ENCODE results near the gene KCNN1.
"Not testable (repeated sequence)": the region's sequence is repeated elsewhere in the genome, so short reads cannot be mapped to it uniquely, and the experiment has no call there.

KCNN1 gene

DNA sequence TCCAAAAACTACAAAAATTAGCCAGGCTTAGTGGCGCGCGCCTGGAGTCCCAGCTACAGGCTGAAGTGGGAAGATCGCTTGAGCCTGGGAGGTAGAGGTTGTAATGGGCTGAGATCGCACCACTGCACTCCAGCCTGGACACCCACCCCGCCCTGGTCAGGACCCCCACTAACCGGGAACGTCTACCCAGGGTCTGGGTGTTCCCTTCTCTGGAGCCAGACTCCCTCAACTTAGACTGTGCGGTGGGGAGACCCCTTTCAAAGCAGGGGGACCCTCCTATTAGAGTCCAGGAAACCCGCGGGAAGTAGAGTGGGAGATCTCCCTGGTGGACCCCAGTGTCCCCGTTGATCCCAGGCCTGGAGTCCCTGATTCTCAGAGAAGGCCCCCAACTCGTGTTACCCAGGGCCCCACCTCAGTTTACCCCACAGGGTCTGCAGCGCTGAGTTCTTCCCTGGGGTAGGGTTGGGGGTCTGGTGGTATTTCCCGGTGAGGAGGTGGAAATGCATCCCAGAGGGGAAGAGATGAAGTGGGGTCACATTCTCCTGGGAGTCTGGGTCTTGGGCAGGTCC is 35.0 kb downstream of the KCNN1 start:
- DNase-seq: no peak

DNA sequence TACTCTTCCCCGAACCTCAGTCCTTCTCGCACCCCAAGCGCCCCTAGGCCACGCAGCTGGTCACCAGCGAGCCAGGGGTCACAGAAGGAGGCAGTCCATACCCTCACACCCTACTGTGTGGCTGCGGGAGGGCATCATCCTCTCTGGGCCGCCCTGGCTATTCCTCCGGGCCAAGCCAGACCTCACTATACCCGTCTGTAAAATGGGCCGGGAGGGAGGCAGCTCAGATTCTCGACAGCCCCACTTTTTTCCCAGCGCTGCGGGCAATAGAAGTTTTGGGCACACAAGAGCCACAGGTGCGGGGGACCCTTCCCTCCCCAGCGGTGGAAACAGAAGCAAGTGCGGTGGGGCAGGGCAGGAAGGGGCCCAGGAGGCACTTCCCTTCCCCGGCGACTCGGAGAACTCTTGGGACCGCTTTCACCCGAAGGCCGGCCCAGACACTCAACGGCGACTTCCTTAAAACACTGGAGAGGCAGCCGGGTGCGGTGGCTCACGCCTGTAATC is 35.5 kb downstream of the KCNN1 start:
- DNase-seq: no peak

DNA sequence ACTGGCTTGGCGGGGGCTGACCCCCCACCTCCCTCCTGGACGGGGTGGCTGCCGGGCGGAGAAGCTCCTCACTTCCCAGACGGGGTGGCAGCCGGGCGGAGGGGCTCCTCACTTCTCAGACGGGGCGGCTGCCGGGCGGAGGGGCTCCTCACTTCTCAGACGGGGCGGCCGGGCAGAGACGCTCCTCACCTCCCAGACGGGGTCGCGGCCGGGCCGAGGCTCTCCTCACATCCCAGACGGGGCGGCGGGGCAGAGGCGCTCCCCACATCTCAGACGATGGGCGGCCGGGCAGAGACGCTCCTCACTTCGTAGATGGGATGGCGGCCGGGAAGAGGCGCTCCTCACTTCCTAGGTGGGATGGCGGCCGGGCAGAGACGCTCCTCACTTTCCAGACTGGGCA is 38.8 kb downstream of the KCNN1 start:
- DNase-seq: not testable (repeated sequence)

DNA sequence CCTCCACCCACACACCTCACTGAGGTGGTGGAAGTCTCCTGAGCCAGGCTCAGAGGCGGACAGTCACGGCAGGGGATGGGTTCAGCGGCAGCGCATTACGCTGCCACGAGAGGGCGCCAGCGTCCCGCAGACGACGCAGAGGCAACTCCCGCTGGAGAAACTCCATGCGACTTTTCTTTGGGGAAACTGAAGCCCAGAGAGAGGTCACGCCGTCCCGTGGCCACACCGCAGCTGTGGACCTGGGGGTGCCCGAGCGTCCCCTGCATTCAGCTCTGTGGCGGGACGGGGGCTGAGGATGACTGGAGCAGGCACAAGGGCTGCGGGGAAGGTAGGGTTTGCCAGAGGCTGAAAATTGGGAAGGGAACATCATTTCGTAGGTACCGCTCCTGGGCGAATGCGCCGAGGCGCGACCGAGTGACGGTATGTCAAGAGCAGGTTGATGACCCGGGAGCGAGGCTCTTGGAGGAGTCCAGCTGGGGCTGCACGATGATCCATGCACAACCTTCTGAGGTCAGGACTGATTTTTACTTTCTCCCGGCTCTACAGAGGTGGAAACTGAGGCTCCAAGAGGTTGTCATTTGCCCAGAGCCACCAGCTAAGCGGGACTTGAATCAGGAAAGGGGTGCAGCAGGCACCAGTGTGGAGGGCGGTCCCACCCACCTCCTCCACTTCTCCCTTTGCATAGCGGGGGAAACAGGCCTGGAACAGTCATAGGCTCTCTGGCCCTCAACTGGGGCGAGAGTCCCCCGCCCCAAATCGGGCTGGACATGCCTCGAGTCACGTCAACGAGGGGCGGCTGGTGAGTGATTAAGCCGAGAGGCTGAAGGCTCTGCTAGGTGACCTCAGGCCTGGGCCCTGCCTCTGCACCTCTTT is 40.4 kb downstream of the KCNN1 start:
- DNase-seq: peak; percentile 55

DNA sequence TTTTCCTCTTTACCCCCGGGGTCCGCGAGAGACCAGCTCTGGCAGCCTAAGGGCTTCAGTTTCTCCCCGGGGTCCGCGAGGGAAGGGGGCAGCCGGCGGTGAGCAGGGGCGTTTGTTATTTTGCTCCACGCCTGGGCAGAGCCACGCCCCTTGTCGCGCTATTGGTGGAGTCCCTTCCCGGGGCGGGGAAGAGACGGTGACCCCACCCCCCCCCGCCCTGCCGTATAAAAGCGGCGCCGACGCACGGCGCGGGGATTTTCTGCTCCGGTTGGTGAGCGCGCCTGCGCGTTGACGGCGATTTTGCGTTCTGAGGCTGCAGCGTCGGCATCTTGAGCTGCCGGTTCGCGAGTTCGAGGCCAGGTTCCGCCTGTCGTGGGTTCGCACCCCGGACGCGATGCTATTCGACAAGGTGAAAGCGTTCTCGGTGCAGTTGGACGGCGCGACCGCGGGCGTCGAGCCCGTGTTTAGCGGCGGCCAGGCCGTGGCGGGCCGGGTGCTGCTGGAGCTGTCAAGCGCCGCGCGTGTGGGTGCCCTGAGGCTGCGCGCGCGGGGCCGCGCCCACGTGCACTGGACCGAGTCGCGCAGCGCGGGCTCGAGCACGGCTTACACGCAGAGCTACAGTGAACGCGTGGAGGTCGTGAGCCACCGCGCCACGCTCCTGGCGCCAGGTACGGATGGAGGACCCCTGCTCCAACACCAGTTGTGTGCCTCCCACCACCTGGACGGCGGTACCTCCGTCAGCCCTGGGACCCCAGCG is 41.2 kb downstream of the KCNN1 start, which contains the start of gene ARRDC2:
Gene ARRDC2 (plus strand): TSS at position 254 of the 757 bp plus-strand sequence. CDS start 141 bp downstream, at position 395.
- peak; percentile 84 for DNase-seq

DNA sequence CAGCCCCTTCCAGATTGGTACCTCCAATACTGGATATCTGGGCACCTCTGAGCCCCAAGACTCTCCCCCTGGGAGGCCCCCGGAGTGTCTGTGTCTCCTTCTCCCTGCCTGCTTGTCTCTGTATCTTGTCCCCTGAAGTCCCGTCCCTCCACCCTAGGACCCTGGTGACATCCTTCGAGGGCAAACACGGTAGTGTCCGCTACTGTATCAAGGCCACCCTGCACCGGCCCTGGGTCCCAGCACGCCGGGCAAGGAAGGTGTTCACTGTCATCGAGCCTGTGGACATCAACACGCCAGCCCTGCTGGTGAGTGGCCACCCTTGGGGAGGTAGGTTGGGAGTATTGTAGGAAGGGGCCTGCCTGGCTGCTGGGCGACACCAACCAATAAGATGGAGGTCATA is 41.9 kb downstream of the KCNN1 start:
- DNase-seq: no peak

DNA sequence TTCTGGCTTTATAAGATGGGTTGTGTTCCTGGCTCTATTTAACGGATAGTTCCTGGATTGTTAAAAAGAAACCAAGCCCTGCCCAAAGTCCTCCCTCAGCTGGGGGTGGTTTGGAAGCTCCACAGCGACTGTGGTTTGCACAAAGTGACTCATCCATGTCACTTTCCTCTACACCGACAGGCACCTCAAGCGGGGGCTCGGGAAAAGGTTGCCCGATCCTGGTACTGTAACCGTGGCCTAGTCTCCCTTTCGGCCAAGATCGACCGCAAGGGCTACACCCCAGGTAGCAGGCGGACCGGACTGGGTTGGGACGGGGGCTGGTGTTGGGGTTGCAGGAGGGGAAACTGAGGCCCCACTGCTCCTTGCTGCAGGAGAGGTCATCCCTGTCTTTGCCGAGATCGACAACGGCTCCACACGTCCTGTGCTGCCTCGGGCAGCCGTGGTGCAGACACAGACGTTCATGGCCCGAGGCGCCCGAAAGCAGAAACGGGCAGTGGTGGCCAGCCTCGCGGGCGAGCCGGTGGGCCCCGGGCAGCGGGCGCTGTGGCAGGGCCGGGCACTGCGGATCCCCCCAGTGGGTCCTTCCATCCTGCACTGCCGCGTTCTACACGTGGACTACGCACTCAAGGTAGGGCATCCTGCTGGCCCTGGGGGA is 42.6 kb downstream of the KCNN1 start:
- no peak for DNase-seq

DNA sequence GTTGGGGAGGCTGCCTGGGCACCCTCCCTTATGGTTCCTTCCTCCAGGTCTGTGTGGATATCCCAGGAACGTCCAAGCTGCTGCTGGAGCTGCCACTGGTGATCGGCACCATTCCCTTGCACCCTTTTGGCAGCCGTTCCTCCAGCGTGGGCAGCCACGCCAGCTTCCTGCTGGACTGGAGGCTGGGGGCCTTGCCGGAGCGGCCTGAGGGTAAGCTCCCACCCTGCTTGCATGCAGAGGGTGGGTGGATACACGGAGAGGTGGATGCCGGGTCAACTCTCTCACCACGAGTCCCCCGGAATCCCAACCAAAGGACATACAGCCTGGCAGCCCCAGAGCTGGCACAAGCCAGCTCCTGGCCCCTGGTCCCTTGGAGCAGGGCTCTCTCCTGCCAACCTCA is 43.2 kb downstream of the KCNN1 start:
- DNase-seq: no peak

DNA sequence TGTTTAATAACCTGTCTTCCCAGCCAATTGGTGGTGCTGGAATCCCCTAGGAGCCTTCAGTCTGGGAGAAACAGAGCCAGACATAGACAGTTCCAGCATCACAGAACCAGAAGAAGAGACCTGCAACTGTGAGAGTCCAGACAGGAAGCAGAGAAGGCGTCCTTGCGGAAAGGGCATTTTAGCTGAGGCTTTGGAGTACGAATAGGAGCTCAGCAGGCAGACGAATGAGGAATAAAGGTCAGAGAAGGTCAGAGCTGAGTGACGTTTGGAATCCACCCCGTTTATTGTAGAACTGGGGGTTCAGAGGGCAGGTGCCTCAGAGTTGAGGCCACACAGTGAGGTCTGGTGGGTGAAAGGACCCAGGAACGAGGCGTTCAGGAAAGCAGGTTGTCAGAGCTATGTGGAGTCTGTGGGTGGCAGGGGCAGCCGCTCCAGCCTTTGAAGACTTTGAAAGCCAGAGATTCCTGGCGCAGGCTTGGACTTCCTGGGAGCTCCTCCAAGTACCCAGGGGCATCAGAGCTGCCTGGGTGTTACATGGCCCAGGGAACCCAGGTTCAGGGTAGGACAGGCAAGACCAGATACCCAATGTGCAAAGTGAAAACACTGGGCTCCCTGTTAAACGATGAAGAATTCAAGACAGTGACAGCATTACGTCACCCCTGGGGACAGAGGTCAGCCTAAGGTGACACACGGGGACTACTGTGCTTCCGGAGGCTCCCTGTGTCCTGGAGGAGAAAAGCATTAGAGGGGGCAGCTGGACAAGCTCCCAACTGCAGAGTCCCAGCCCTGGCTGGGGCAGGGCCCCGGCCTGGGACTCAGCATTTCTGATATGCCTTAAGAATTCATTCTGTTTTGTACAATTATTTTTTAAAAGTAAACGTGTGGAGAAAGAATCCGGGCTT is 46.6 kb downstream of the KCNN1 start:
- DNase-seq: no peak

DNA sequence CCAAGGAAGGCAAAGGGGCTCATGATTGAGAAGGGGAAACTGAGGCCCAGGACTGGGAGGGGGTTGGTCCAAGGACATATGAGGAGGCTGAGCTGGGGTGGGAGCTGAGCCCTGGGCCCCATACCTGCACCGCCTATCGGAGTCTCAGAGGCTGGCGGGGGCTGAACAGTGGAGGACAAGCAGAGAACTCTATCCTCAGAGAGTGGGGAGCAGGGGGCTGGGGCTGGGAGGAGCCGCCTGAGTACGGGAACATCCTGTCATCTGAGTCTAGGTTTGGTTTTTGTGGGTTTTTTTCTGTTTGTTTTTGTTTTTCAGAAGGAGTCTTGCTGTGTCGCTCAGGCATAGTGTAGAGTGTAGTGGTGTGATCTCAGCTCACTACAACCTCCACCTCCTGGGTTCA is 47.3 kb downstream of the KCNN1 start:
- DNase-seq: no peak

DNA sequence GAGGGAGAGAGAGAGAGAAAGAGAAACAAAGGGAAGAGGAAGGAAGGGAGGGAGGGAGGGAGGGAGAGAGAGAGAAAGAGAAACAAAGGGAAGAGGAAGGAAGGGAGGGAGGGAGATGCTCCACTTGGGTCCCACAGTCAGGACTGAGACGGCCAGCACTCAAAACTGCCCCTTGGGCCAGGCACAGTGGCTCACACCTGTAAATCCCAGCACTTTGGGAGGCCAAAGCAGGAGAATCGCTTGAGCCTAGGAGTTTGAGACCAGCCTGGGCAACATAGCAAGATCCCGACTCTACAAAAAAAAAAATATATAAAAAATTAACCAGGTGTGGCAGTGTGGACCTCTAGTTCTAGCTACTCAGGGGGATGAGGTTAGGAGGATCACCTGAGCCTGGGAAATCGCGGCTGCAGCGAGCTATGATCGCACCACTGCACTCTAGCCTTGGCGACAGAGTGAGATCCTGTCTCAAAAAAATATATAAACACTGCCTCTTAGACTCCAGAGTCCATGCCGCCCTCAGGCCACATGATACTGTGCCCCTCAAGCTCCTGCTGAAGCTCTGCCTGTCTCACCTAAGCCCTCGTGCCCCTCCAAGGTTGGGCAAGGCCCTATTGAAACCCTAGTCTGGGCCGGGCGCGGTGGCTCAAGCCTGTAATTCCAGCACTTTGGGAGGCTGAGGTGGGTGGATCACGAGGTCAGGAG is 49.5 kb downstream of the KCNN1 start:
- no peak for DNase-seq

DNA sequence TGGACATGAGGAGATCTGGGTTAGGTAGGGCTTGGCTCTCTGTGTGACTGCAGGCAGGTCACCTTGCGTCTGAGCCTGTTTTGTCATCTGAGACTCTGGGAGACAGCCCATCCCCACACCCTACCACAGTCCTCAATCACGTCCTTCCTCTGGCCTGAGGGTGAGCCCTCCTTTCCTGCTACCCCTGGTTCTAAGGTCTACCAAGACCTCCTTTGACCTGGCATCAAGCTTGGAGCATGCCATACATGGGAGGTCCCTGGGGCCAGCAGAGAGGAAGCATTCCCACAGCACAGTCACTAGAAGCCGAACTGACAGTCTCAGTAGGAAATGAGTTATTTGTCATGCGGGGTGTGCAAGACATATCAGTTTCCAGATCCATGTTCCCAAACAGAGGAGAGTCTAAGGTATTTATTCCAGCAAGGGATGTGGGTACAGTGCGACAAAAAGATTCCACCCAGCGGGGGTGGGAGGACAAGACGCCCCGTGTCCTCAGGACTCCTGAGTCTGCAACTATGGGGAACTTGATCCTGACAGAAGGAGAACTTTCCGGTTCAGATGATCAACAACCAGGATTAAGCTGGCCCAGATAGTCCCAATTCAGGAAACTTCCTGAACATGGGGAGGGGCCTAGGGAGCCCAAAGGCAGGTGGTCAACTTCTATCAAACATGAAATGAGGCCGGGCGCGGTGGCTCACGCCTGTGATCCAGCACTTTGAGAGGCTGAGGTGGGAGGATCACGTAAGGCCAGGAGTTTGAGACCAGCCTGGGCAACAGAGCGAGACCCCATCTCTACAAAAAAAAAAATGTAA is 50.6 kb downstream of the KCNN1 start:
- DNase-seq: no peak

DNA sequence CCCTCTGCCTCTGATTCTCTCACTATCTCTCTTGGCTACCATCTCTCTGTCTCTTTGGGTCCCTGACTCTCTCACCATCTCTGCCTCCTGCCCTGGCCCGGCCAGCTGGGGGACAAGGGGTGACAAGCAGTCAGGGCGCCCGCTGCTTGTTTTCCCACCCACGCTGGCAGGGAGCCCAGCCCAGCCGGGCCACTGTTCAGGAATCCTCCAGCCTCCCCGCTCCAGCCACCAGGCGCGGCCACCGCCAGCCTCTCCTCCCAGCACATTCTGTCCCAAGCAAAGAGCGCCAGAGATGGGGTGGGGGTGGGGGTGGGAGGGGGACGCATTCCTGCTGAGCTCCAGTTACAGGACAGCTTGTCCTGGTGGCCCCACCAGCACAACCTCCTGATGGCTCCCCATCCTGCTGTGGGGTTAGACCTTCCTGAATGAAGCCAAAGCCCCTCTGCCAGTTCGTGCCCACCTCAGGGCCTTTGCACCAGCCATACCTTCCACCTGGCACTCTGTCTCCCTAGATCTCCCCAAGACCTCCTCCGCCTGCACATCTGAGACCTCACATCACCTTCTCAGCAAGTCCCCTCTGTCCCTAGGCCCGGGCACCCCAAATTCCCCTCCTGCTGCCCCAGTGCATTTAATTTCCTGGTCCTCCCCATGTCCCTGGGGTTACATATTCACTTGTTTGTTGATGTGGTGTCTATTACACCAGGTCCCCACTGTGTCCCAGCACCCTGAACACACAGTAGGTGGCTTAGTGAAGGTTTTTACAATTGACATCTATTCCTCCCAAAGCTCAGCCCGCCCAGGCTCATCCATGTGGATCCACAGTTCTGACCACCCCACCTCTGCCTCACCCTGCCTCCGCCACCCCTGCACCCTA is 53.5 kb downstream of the KCNN1 start:
- no peak for DNase-seq

DNA sequence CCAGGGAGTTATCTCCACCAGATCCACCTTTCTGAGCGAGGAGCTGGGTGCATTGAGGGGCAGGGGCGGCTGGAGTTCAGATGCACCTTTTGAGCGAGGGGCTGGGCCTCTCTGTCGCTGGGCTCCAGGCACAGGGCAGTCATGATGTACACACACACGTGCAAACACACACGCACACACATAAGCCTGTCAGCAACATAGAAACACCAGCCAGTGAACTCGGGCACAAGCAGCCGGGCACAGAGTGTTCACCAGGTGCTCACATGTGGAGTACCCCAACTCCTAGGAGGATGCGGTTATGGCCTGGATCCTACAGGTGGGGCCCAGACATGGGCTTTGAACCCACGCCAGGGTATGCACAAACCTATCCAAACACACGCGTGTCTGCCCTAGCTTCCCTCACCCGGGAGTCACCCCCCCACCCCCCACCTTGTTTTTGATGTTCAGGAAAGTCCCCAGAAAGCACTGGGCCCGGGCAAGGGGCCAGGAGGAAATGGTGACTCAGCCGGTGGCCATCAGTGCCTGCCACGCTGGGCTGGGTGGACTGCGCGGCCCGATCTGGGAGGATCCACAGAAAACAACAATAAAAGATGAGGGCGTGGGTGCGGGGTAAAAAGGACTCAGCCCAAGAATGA is 54.3 kb downstream of the KCNN1 start:
- DNase-seq: peak; percentile 44

DNA sequence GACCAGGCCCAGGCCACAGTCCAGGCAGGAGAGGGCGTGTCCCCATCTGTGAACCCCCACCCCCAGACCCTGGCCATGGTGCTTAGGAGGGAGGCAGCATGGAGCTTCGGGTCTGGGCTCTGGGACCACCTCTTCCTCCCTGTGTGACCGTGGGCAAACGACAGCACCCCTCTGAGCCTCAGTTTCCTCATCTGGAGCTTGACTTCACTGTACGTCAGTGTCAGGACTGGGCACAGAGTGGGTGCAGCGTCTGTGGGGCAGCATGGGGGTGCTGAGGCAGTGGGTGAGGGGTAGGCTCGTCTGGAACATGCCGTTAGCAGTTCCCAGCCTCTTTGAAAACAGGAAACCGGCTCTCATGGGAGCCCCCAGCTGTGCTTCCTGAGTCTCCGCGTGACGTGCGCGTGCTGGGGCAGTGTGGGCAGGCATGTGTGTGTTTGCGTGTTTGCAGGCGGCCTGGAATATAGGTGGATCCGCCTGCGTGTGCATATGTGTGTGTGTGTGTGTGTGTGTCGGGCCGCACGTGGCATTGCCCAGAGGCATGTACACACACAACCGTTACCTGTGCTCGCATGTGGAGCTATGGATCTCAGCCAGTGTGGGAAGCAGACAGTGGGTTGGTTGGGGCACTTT is 56.8 kb downstream of the KCNN1 start:
- no peak for DNase-seq

DNA sequence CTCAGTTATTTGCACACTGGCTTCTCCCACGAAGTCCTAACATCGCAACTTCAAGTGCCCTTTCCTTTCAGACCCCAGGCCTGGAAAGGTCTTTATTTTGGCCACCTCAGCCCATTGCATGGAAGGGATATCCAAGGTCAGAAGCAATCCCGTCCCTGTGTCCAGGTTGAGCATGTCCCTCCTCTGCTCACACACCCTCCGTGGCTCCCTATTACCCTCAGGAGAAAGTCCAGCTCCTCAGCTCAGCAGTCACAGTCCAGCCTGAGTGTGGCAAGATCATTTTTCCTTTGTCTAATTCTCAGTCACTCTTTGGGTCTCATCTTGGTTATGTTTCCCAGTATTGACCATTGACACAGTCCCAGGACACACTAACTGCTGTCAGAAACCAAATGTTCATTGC is 60.2 kb downstream of the KCNN1 start:
- DNase-seq: no peak

DNA sequence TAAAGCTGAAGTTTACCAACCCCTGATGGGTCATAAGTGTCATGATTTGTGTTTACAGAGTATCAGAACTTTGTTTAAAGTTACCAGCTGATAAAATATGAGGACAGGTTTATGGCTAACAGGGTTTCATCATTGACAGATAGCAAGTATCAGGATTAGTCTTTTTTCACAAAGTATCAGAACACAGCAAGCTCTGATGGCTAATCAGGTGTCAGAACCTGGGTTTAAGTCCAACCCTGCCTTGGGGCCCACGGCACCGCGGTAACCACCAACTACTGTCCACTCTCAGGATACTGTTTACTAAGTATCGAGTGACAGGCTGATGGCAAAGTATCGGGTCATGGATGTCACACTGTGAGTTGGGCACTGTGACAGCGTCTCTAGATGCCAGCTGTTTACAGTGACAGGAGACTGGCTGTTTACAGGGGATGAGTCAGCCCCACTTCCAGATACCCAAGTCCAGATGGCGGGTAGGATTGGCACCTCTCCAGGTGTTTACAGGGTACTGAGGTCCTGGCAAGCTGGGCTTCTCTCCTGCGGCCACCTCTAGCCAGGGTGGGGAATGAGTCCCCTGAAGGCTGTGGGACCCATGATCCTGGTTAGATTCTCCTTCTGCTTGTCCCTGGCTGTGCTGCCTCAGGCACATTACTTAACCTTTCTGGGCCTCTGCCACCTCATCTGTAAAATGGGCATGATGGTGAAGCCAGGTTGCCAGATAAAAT is 62.9 kb downstream of the KCNN1 start:
- peak; percentile 88 for DNase-seq

DNA sequence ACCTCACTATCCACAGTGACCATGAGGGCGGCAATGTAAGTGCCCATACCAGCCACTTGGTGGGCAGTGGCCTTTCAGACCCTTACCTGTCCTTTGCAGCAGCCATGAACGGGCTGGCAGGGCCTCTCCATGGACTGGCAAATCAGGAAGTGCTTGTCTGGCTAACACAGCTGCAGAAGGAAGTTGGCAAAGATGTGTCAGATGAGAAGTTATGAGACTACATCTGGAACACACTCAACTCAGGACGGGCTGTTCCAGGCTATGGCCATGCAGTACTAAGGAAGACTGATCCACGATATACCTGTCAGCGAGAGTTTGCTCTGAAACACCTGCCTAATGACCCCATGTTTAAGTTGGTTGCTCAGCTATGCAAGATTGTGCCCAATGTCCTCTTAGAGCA is 64.5 kb downstream of the KCNN1 start:
- DNase-seq: not testable (repeated sequence)

Measured in COR-L47 (cell line).